Measurements from ENCODE around the gene DGKB. TPM values are rescaled to one million over a fixed set of nuclear protein-coding genes. Genes with fewer than 3 reads are reported as not detected.
A peak's percentile ranks its signal among the peaks of the same experiment; 100 is the strongest.

The DGKB gene
- total and polyA plus RNA-seq, 2 experiments from 2014 or later, result 0.28 to 1.7 TPM

DNA sequence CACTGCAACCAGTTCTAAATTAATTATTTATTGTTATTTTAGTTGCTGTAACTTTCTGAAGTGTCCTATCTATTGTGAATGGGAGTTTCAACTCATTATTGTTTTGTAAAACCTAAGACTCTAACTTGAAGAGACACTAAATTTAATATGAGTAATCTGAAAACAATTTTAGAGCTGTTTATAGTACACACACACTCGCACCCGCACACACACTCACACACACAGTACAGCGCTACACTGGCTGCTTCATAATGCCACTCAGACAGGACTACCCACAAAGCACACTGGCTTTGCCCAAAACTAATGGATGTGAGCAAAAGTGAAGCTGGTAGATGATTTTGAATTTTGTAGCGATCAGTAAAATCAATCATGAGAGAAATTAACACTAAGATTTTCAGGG, 674.2 kb downstream of the DGKB start:
- Histone ChIP-seq H3K27me3 (no peaks in the 10 kb centered on the region), H3K79me2 (no peaks in the 10 kb centered on the region), H3K27ac (no peak overlapping the region), H3K9me3 (ENCODE audit: low read depth) (no peaks in the 10 kb centered on the region), H3K9me2 (replicated peaks; ENCODE audit: insufficient read depth) (no peaks in the 10 kb centered on the region), H4K20me1 (ENCODE audit: insufficient read depth, poor library complexity, severe bottlenecking) (no peaks in the 10 kb centered on the region), H3K36me3 (replicated peaks; ENCODE audit: insufficient read depth, low read depth) (no peaks in the 10 kb centered on the region), H3K4me1 (ENCODE audit: insufficient read depth) (no peaks in the 10 kb centered on the region), H3K4me3 (no peak overlapping the region), H2AFZ (no peak overlapping the region), H3K4me2 (no peak overlapping the region)
- TF ChIP-seq EZH2 (IDR thresholded peaks at IDR 0.05; ENCODE audit: borderline replicate concordance), result no peak
- TF ChIP-seq, protein P1, sequence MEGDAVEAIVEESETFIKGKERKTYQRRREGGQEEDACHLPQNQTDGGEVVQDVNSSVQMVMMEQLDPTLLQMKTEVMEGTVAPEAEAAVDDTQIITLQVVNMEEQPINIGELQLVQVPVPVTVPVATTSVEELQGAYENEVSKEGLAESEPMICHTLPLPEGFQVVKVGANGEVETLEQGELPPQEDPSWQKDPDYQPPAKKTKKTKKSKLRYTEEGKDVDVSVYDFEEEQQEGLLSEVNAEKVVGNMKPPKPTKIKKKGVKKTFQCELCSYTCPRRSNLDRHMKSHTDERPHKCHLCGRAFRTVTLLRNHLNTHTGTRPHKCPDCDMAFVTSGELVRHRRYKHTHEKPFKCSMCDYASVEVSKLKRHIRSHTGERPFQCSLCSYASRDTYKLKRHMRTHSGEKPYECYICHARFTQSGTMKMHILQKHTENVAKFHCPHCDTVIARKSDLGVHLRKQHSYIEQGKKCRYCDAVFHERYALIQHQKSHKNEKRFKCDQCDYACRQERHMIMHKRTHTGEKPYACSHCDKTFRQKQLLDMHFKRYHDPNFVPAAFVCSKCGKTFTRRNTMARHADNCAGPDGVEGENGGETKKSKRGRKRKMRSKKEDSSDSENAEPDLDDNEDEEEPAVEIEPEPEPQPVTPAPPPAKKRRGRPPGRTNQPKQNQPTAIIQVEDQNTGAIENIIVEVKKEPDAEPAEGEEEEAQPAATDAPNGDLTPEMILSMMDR (IDR thresholded peaks at IDR 0.05; ENCODE audit: poor library complexity), result no peak
- TF ChIP-seq EZH2phosphoT487 (IDR thresholded peaks at IDR 0.05; ENCODE audit: low read depth, severe bottlenecking, unreplicated experiment), result no peak
- no peak for DNase-seq (ENCODE audit: low spot score)
- 98% methylated on average over 4 of the region's 4 CpGs for WGBS (ENCODE audit: low lambda C conversion rate, missing lambda C conversion rate)

DNA sequence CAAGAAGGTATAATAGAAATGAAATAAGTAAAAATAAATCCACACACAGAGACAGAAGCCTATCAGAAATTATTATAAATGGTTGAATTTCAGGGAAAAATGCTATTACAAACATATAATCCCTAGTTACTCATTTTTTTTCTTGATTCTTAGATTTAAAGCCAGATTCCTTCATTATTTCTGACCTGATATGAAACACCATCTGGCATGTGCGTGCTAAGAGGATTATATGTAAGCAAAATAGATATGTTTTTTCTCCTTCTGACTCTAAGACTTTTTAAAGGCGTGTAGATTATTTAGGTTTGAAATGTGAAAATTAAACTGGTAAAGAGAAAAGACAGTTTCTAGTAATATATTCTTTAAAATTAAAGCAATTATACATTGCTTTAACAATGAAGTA, 676.4 kb downstream of the DGKB start:
- Histone ChIP-seq H3K27me3 (no peaks in the 10 kb centered on the region), H3K4me3 (no peak overlapping the region), H3K27ac (no peak overlapping the region), H3K79me2 (no peaks in the 10 kb centered on the region), H3K36me3 (replicated peaks; ENCODE audit: insufficient read depth, low read depth) (no peaks in the 10 kb centered on the region), H3K4me1 (ENCODE audit: insufficient read depth) (no peaks in the 10 kb centered on the region), H2AFZ (no peak overlapping the region), H3K9me2 (replicated peaks; ENCODE audit: insufficient read depth) (no peaks in the 10 kb centered on the region), H3K9me3 (ENCODE audit: low read depth) (no peaks in the 10 kb centered on the region), H3K4me2 (no peak overlapping the region), H4K20me1 (ENCODE audit: insufficient read depth, poor library complexity, severe bottlenecking) (no peaks in the 10 kb centered on the region)
- no peak for TF ChIP-seq EZH2phosphoT487 (IDR thresholded peaks at IDR 0.05; ENCODE audit: low read depth, severe bottlenecking, unreplicated experiment)
- 93% methylated on average over 2 of the region's 2 CpGs for WGBS (ENCODE audit: low lambda C conversion rate, missing lambda C conversion rate)
- no peak for DNase-seq (ENCODE audit: low spot score)

DNA sequence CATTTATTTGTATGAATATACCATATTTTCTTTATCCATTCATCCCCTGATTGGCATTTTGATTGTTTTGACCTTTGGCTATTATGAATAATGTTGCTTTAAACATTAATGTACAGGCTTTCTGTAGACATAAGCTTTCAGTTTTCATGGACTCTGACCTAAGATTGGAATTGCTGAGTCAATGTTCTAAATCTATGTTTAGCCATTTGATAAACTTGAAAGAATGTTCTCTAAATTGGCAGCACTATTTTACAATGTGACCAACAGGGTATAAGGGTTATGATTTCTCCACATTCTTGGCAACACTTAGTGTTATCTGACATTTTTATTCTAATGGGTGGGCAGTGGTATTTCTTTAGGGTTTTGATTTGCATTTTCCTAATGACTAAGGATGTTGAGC, 683.4 kb downstream of the DGKB start:
- H3K36me3 ChIP-seq (replicated peaks; ENCODE audit: insufficient read depth, low read depth), result no peaks in the 10 kb centered on the region
- no peaks in the 10 kb centered on the region for H4K20me1 ChIP-seq (ENCODE audit: insufficient read depth, poor library complexity, severe bottlenecking)
- no peaks in the 10 kb centered on the region for H3K9me3 ChIP-seq (ENCODE audit: low read depth)
- DNase-seq (ENCODE audit: low spot score), result peak; percentile 5
- no peak overlapping the region for H3K27ac ChIP-seq
- no peak overlapping the region for H3K4me2 ChIP-seq
- no peak overlapping the region for H3K4me3 ChIP-seq
- no peaks in the 10 kb centered on the region for H3K9me2 ChIP-seq (replicated peaks; ENCODE audit: insufficient read depth)
- no peak overlapping the region for H2AFZ ChIP-seq
- no peaks in the 10 kb centered on the region for H3K79me2 ChIP-seq
- TF ChIP-seq EZH2 (IDR thresholded peaks at IDR 0.05; ENCODE audit: borderline replicate concordance), result no peak
- no peak for TF ChIP-seq EZH2phosphoT487 (IDR thresholded peaks at IDR 0.05; ENCODE audit: low read depth, severe bottlenecking, unreplicated experiment)
- TF ChIP-seq, protein P1 (IDR thresholded peaks at IDR 0.05; ENCODE audit: poor library complexity), result no peak
- no peaks in the 10 kb centered on the region for H3K4me1 ChIP-seq (ENCODE audit: insufficient read depth)
- H3K27me3 ChIP-seq, result no peaks in the 10 kb centered on the region

DNA sequence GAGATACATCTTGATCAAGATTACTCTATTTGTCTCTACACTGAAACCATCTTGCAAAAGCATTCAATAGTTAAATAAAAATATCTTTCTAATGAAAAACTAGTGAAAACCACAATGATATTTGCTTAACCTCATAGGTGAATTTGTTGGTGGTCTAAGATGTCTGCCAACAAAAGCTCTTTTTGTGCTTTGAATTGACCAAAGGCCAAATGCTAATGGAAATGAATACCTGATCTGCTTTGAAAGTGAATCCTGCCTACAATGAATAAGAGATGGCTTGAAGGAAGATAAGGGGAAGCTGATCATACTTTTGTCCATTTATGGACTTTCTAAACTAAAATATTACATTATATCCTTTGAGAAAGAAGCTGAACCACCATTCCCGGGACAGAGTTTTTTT, 684.2 kb downstream of the DGKB start:
- 96% methylated on average over 1 of the region's 1 CpG for WGBS (ENCODE audit: low lambda C conversion rate, missing lambda C conversion rate)
- no peak for TF ChIP-seq EZH2phosphoT487 (IDR thresholded peaks at IDR 0.05; ENCODE audit: low read depth, severe bottlenecking, unreplicated experiment)
- no peak for TF ChIP-seq EZH2 (IDR thresholded peaks at IDR 0.05; ENCODE audit: borderline replicate concordance)
- TF ChIP-seq, protein P1 (IDR thresholded peaks at IDR 0.05; ENCODE audit: poor library complexity), result no peak
- H3K4me3 ChIP-seq, result no peak overlapping the region
- no peaks in the 10 kb centered on the region for H3K27me3 ChIP-seq
- H3K4me2 ChIP-seq, result no peak overlapping the region
- no peaks in the 10 kb centered on the region for H3K4me1 ChIP-seq (ENCODE audit: insufficient read depth)
- no peak overlapping the region for H2AFZ ChIP-seq
- H3K9me3 ChIP-seq (ENCODE audit: low read depth), result no peaks in the 10 kb centered on the region
- H3K79me2 ChIP-seq, result no peaks in the 10 kb centered on the region
- no peak for DNase-seq (ENCODE audit: low spot score)
- no peaks in the 10 kb centered on the region for H3K36me3 ChIP-seq (replicated peaks; ENCODE audit: insufficient read depth, low read depth)
- no peaks in the 10 kb centered on the region for H4K20me1 ChIP-seq (ENCODE audit: insufficient read depth, poor library complexity, severe bottlenecking)
- H3K27ac ChIP-seq, result no peak overlapping the region
- no peaks in the 10 kb centered on the region for H3K9me2 ChIP-seq (replicated peaks; ENCODE audit: insufficient read depth)
